K562 (cell line): ENCODE results near the gene ARL14. TPM values are rescaled to one million over a fixed set of nuclear protein-coding genes. Genes with fewer than 3 reads are reported as not detected.

Experiments used
- ATAC-seq: fragments of 200-7000 bp; cut with Tn5 transposase; 3 replicates; pipeline ENCODE4 v1.9.1; 2020; ENCODE audit warnings: moderate library complexity
- Bru-seq: library from RNA; stranded (reverse); fragments of 400-500 nt; gene quantifications from one replicate; lab custom pipeline; 2021; lab: Mats Ljungman, UMichigan
- BruChase-seq, 2 experiments: library from RNA; stranded (reverse); fragments of 400-500 nt; gene quantifications; one replicate each; lab custom pipeline; 2021; lab: Mats Ljungman, UMichigan
- BruUV-seq: library from RNA; stranded (reverse); fragments of 400-500 nt; replicated peaks from 2 replicates; lab custom pipeline; 2021; lab: Mats Ljungman, UMichigan
- CTCF ChIA-PET: fragments of 300-600 bp; formaldehyde crosslinking; extraction: SDS; loops from one replicate; lab custom pipeline; 2021; ENCODE audit warnings: low intra/inter-chr PET ratio; lab: Yijun Ruan, JAX
- POLR2A ChIA-PET: fragments of 300-600, 350-650 bp; sonication (Branson Sonifier 250); formaldehyde crosslinking; extraction: SDS; loops from one replicate; lab custom pipeline; 2021; ENCODE audit warnings: antibody characterized with exemption, inconsistent platforms; lab: Yijun Ruan, JAX
- DNase-seq, 4 experiments: peaks; one replicate each; pipeline versions ENCODE4 v3.0.0 to v3.0.0-alpha.2; 2011 to 2018; ENCODE audit warnings: low spot score in 3 of 4, mixed read lengths in 3 of 4; ENCODE audit errors: extremely low read depth in 1 of 4
- FAIRE-seq: peaks from 2 replicates; lab custom pipeline; 2011; peaks lifted over from hg19 to GRCh38; lab: Jason Lieb, UNC
- H2AFZ ChIP-seq: 2 replicates; pipeline ENCODE4 v1.6.0; 2011; ENCODE audit warnings: low read depth, low read length, control low read depth, inconsistent platforms
- H3K27ac ChIP-seq: fragments of 200-600 bp; 3 replicates; pipeline ENCODE4 v1.8.0; 2011; ENCODE audit warnings: low read depth, mild to moderate bottlenecking, control low read depth, inconsistent platforms, low read length, moderate library complexity, mixed read lengths; ENCODE audit errors: extremely low read depth
- H3K27me3 ChIP-seq, 2 experiments: fragments of 300-600 bp in 1 of 2; 2 replicates in 1 of 2; 3 replicates in 1 of 2; pipeline versions ENCODE4 v1.6.0 to v1.8.0; 2011; ENCODE audit warnings: inconsistent platforms in 2 of 2, low read length in 2 of 2, mild to moderate bottlenecking in 1 of 2, mixed read lengths in 1 of 2, moderate library complexity in 1 of 2; ENCODE audit not compliant: control insufficient read depth in 2 of 2, insufficient read depth in 2 of 2
- H3K36me3 ChIP-seq: fragments of 300-600 bp; 3 replicates; pipeline ENCODE4 v1.8.0; 2011; ENCODE audit warnings: mild to moderate bottlenecking, low read length, inconsistent platforms; ENCODE audit not compliant: control insufficient read depth, insufficient read depth
- H3K4me1 ChIP-seq, 2 experiments: fragments of 200-600 bp in 1 of 2; replicated peaks in 1 of 2; 2 replicates in 1 of 2; 3 replicates in 1 of 2; pipeline versions ENCODE4 v1.5.1 to v1.8.0; 2011; ENCODE audit warnings: inconsistent platforms in 2 of 2, low read length in 2 of 2, mild to moderate bottlenecking in 1 of 2, mixed read lengths in 1 of 2, moderate library complexity in 1 of 2; ENCODE audit not compliant: control insufficient read depth in 2 of 2, insufficient read depth in 2 of 2
- H3K4me2 ChIP-seq: 2 replicates; pipeline ENCODE4 v1.6.1; 2011; ENCODE audit warnings: low read length, control low read depth, inconsistent platforms, mixed read lengths; ENCODE audit not compliant: insufficient read depth
- H3K4me3 ChIP-seq: fragments of 200-600 bp; sonication (generic), shearing (Covaris generic); 2 replicates; pipeline ENCODE4 v1.5.1; 2016; ENCODE audit warnings: control low read depth, inconsistent platforms
- H3K79me2 ChIP-seq: fragments of 200-600 bp; 3 replicates; pipeline ENCODE4 v1.8.0; 2011; ENCODE audit warnings: low read length, inconsistent platforms; ENCODE audit not compliant: control insufficient read depth, insufficient read depth
- H3K9ac ChIP-seq, 2 experiments: 2 replicates each; pipeline versions ENCODE4 v1.6.0 to v1.6.1; 2011; ENCODE audit warnings: low read depth in 2 of 2, low read length in 2 of 2, control low read depth in 1 of 2, inconsistent platforms in 1 of 2, mild to moderate bottlenecking in 1 of 2, mixed read lengths in 1 of 2; ENCODE audit not compliant: insufficient read depth in 1 of 2
- H3K9me1 ChIP-seq: one replicate; pipeline ENCODE4 v1.6.0; 2011; ENCODE audit warnings: inconsistent platforms, mild to moderate bottlenecking, low read length, moderate library complexity; ENCODE audit not compliant: control insufficient read depth, insufficient read depth
- H3K9me3 ChIP-seq: replicated peaks from 2 replicates; pipeline ENCODE4 v1.5.1; 2011; ENCODE audit warnings: low read depth, low read length, inconsistent platforms; ENCODE audit not compliant: control insufficient read depth, insufficient read depth
- H4K20me1 ChIP-seq: replicated peaks from 2 replicates; pipeline ENCODE4 v1.6.1; 2011; ENCODE audit warnings: low read length, inconsistent platforms, mixed read lengths; ENCODE audit not compliant: control insufficient read depth, insufficient read depth
- CBFA2T2 ChIP-seq: fragments of 450-650 bp; conservative IDR thresholded peaks from 2 replicates; pipeline ENCODE4 v1.6.1; 2017; ENCODE audit warnings: mild to moderate bottlenecking
- CBX2 ChIP-seq: fragments of 200-600 bp; sonication (generic); IDR thresholded peaks from one replicate; pipeline ENCODE4 v1.6.1; 2012; ENCODE audit warnings: mild to moderate bottlenecking, low read length, inconsistent platforms; ENCODE audit not compliant: insufficient read depth, poor library complexity, severe bottlenecking
- EHMT2 ChIP-seq: fragments of 450-650 bp; IDR thresholded peaks from 2 replicates; pipeline ENCODE4 v1.6.1; 2018; ENCODE audit warnings: antibody characterized with exemption
- ELK1 ChIP-seq: sonication (generic); formaldehyde crosslinking; IDR thresholded peaks from 2 replicates; pipeline ENCODE4 v1.8.1; 2022; ENCODE audit warnings: missing genetic modification reagents
- ETS1 ChIP-seq: conservative IDR thresholded peaks from 2 replicates; pipeline ENCODE4 v1.6.1; 2011; ENCODE audit warnings: low read depth, mild to moderate bottlenecking, low read length; ENCODE audit not compliant: control insufficient read depth
- FOXP1 ChIP-seq: sonication (generic); formaldehyde crosslinking; IDR thresholded peaks from 2 replicates; pipeline ENCODE4 v1.8.0; 2022; ENCODE audit warnings: mild to moderate bottlenecking, missing genetic modification reagents
- KAT2B ChIP-seq: IDR thresholded peaks from one replicate; pipeline ENCODE4 v1.6.1; 2012; ENCODE audit warnings: low read depth, mild to moderate bottlenecking, control low read depth, inconsistent platforms, low read length, moderate library complexity
- SMARCA5 ChIP-seq: fragments of 450-650 bp; IDR thresholded peaks from 2 replicates; pipeline ENCODE4 v1.6.1; 2016
- ZC3H4 ChIP-seq: sonication (generic); formaldehyde crosslinking; IDR thresholded peaks from 2 replicates; pipeline ENCODE4 v1.9.0; 2021; ENCODE audit warnings: missing genetic modification reagents, borderline replicate concordance
- ZNF146 ChIP-seq: IDR thresholded peaks from one replicate; pipeline ENCODE4 v1.6.1; 2018; ENCODE audit warnings: missing compliant biosample characterization; ENCODE audit not compliant: unreplicated experiment
- ZNF436 ChIP-seq: fragments of 250-450, 450-650 bp; sonication (Bioruptor Pico); formaldehyde crosslinking; IDR thresholded peaks from 2 replicates; pipeline ENCODE4 v1.7.0; 2020; ENCODE audit warnings: mild to moderate bottlenecking
- ZNF707 ChIP-seq: fragments of 250-450 bp; sonication (Bioruptor Pico); conservative IDR thresholded peaks from 2 replicates; pipeline ENCODE4 v1.8.0; 2022; ENCODE audit warnings: inconsistent platforms, mild to moderate bottlenecking, moderate library complexity
- ZNF740 ChIP-seq, 3 experiments: fragments of 200-800 bp in 1 of 3; sonication (Bioruptor generic) in 1 of 3; sonication (generic) in 1 of 3; formaldehyde crosslinking in 1 of 3; IDR thresholded peaks; 2 replicates each; pipeline versions ENCODE4 v1.6.1 to v1.8.0; 2016 to 2022; ENCODE audit warnings: mild to moderate bottlenecking in 2 of 3, missing compliant biosample characterization in 2 of 3, missing genetic modification characterization in 2 of 3, missing genetic modification reagents in 1 of 3
- WGBS: fragments of 100-300 bp; shearing (Covaris generic); methylation state at CpG from one replicate; pipeline ENCODE4 v1.1.6; 2016; ENCODE audit warnings: low coverage, mixed read lengths; ENCODE audit not compliant: insufficient coverage; ENCODE audit errors: missing lambda C conversion rate; 5-methylcytosine and 5-hydroxymethylcytosine counted together
- in situ Hi-C: fragments of 300-500 bp; cut with MboI; formaldehyde crosslinking; loops from 4 replicates; pipeline ENCODE4 v1.15.0; 2018; ENCODE audit warnings: inconsistent platforms, mixed read lengths
- intact Hi-C: fragments of 100-400 bp; cut with micrococcal nuclease; formaldehyde crosslinking; loops from 2 replicates; pipeline ENCODE4 v1.14.2; 2022
- long read RNA-seq, 3 experiments: library from polyadenylated mRNA in 2 of 3; library from RNA in 1 of 3; unstranded in 2 of 3; stranded (forward) in 1 of 3; transcript quantifications; one replicate each; pipeline ENCODE4 v2.0.0, GENCODE V29; 2019 to 2022
- polyA minus RNA-seq, 3 experiments: library from RNA; depleted of rRNA, polyadenylated mRNA; stranded (reverse); fragments of >200 nt; gene quantifications; 2 replicates each; pipeline ENCODE4 v1.2.3, GENCODE V29; 2011
- polyA plus RNA-seq, 8 experiments: library from polyadenylated mRNA; depleted of rRNA in 4 of 8; stranded (reverse) in 5 of 8; unstranded in 3 of 8; fragments of >200 nt; fragmentation: Nextera tagmentation in 2 of 8; fragmentation: Illumina TruSeq in 1 of 8; extraction: Ambion mirVana in 2 of 8; extraction: Trizol in 1 of 8; gene quantifications; 2 replicates each; pipeline versions ENCODE4 v1.2.1 to v1.2.3, GENCODE V29; 2011 to 2014; ENCODE audit warnings: inconsistent platforms in 1 of 8, missing spikeins in 1 of 8
- total RNA-seq, 7 experiments: library from RNA; depleted of rRNA in 6 of 7; stranded (reverse); fragments of >200 nt in 6 of 7; fragmentation: Illumina TruSeq in 2 of 7; extraction: Trizol in 2 of 7; gene quantifications; 2 replicates each; pipeline versions ENCODE4 v1.2.1 to v1.2.3, GENCODE V29; 2011 to 2021; ENCODE audit warnings: low replicate concordance in 1 of 7

Gene ARL14
- not detected in 2 replicates for total RNA-seq (2011; cell fraction: chromatin; rRNA removed; ENCODE audit: low replicate concordance)
- total RNA-seq (2011; cell fraction: nucleolus; rRNA removed): not detected in 2 replicates
- not detected in 2 replicates for total RNA-seq (2011; cell fraction: nucleoplasm; rRNA removed)
- total RNA-seq (2014; rRNA removed): not detected in 2 replicates
- not detected in 2 replicates for total RNA-seq (2014; rRNA removed; fragmentation: Illumina TruSeq; extraction: Trizol)
- 0.11 TPM in 1 of 2 replicates, not detected in the other for total RNA-seq (2015; rRNA removed; fragmentation: Illumina TruSeq; extraction: Trizol)
- not detected in 2 replicates for total RNA-seq (2021)
- polyA plus RNA-seq (2011; rRNA removed): not detected in 2 replicates
- not detected in 2 replicates for polyA plus RNA-seq (2011; cell fraction: cytosol; rRNA removed)
- polyA plus RNA-seq (2011; cell fraction: nucleus; rRNA removed): not detected in 2 replicates
- not detected in 2 replicates for polyA plus RNA-seq (2012)
- polyA plus RNA-seq (2014; fragmentation: Illumina TruSeq; extraction: Trizol): not detected in 2 replicates
- not detected for polyA plus RNA-seq (2014; fragmentation: Nextera tagmentation; extraction: Ambion mirVana)
- polyA plus RNA-seq (2014; rRNA removed): 0.18 TPM in 1 of 2 replicates, not detected in the other
- polyA minus RNA-seq (2011; rRNA and poly(A)+ RNA removed): not detected in 2 replicates
- polyA minus RNA-seq (2011; cell fraction: cytosol; rRNA and poly(A)+ RNA removed): not detected in 2 replicates
- polyA minus RNA-seq (2011; cell fraction: nucleus; rRNA and poly(A)+ RNA removed): not detected in 2 replicates
- Bru-seq, nascent RNA: not detected
- BruChase-seq, experiment 1, labeled RNA remaining after a 2-hour chase: percentile 29 among the genes with signal in this experiment
- BruChase-seq, experiment 2, labeled RNA remaining after a 6-hour chase: percentile 38 among the genes with signal in this experiment
- long read RNA-seq, experiment 1: 0 reads
- long read RNA-seq, experiment 2: 0 reads
- long read RNA-seq, experiment 3: 0 reads

- Histone ChIP-seq H3K4me1 (no peaks in the 10 kb centered on the region), H3K9ac (no peak within 1 kb of the TSS), H3K9me1 (no peaks in the 10 kb centered on the region), H3K9me3 (no peaks in the 10 kb centered on the region), H4K20me1 (no peaks in the 10 kb centered on the region), H3K36me3 (no peaks in the 10 kb centered on the region), H2AFZ (no peak within 1 kb of the TSS), H3K4me3 (no peak within 1 kb of the TSS), H3K27ac (no peak within 1 kb of the TSS), H3K27me3 (0 out of 5 replicates have a peak, but pooled peaks cover 0 to 4% of the 10 kb centered on the region in 2 experiments), H3K4me2 (no peak within 1 kb of the TSS), H3K79me2 (no peaks in the 10 kb centered on the region)
- BruUV-seq: no TSS peak
- no peak for DNase-seq
- FAIRE-seq: no peak
- intact Hi-C loops (no loop called here), in situ Hi-C loops (no loop called here)
- POLR2A ChIA-PET: no interaction called here
- CTCF ChIA-PET: no interaction called here
- WGBS: 2% methylated on average over 4 of the region's 4 CpGs
- no peak for ATAC-seq
- TF ChIP-seq CBX2: no peak
- TF ChIP-seq ZC3H4 (CRISPR knock-in tag): no peak
- TF ChIP-seq EHMT2: no peak
- no peak for TF ChIP-seq ZNF436
- TF ChIP-seq ETS1: no peak
- TF ChIP-seq SMARCA5: no peak
- TF ChIP-seq FOXP1 (CRISPR knock-in tag): no peak
- no peak for TF ChIP-seq CBFA2T2
- TF ChIP-seq ZNF707 (CRISPR knock-in tag): no peak
- no peak for TF ChIP-seq ZNF740 (CRISPR knock-in tag; IDR thresholded peaks at IDR 0.05)
- no peak for TF ChIP-seq ZNF740 (tag; IDR thresholded peaks at IDR 0.05)
- TF ChIP-seq ELK1: no peak
- TF ChIP-seq ZNF146 (CRISPR knock-in tag): no peak
- no peak for TF ChIP-seq KAT2B
Measured at GRCh38 chr3:160676547-160677303, at the start of gene ARL14. Gene ARL14 (plus strand): TSS chr3:160677160. CDS start chr3:160677347, 187 bp downstream.
